HG03060 (cell line): ENCODE data around the gene SYT7.

Experiments
- ATAC-seq: cut with Tn5 transposase; IDR thresholded peaks from one replicate; pipeline ENCODE4 v1.9.1; 2021; ENCODE audit warnings: low read depth, moderate number of reproducible peaks; ENCODE audit not compliant: unreplicated experiment

The SYT7 gene

DNA sequence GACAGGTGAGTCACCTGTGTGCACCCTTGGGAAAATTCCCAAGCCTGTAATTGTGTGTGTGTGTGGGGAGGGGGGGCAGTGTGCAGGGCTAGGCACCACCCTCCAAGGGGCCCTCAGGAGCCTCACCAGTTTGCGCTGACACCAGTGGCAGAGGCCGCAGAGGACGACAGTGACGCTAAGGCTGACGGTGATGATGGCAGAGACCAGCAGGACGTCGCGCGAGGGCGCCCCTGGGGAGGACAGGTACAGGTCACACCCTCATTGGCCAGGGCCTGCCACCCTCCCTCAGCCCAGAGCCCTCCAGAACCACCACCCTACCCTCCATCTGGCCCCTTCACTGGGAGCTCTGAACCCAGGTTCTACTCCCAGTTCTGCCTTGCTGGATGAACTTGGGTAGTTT, 24.9 kb downstream of the SYT7 start:
- ATAC-seq: no peak

DNA sequence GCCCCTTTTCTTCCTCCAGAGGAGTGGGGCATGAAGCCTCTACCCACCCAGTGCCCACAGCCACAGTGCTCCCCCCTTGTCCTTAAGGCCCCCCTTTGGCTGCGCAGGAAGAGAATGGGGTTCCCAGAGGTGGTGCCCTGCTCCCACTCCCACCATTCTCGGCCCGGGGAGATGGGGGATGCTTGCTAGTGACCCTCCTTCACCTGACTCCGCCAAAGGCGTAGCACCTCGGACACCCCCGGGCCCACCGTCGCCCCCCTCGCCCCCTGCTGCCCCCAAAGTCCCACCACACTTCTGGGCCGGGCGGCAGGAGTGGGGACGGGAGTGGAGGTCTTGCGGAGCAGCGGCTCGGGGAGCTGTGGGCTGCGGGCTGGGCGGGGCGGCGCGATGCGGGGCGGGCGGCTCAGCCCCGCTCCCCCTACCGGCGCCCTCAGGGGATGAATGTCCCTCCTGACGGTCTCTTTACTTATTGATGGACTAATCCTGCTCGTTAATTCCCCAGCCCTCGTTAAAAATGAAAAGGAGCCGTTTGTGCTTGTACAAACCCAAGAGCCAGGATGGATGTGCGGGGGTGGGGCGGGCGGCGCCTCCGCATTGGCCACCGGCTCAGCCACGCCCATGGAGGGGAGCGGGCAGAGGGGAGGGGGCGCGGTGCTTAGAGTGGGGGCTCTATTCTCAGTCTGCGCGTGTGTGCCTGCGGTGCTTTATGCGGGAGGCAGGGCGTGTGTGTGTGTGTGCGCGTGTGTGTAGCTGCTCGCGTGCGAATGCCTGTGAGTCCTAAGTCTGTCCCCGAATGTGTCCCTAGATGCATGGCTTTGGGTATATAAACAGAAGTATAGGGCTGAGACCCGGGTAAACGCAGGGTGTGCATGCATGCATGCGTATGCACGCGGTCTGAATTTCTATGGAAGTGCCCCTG, 25.6 kb downstream of the SYT7 start:
- ATAC-seq: no peak

DNA sequence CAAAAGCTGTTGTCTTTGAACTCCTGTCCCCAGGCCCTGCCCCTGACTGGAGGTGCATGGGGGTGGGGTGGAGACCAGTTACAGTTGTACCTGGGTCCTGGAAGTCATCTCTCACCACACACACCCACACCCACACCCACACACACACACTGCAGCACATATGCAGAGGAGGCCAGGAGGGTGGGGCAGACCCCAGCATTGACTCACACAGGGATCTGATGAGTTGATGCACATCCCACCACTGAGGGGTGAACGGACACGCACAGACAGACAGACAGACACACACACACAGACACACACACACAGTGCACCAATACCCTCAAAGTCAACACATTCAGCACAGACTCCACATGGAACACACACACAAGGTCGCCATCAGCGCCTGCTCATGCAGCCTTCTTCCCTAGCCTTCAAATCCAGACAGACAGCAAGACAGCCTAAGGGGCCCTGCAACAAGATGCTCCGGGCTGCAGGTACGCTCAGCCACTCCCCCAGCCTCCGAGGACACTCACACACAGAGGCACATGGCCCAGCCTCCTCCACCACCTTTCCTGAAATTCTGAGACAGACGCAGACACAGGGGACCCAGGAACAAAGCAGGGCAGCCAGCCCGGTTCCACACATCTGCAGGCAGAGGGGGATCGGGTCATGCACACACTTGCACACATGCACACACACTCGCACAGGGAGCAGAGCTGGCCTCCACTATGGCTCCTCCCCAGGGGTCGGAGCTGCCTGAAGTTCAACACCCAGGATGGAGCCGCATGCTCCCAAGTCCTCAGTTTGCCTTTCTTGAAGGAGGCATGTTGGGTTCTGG, 26.5 kb downstream of the SYT7 start:
- no peak for ATAC-seq

DNA sequence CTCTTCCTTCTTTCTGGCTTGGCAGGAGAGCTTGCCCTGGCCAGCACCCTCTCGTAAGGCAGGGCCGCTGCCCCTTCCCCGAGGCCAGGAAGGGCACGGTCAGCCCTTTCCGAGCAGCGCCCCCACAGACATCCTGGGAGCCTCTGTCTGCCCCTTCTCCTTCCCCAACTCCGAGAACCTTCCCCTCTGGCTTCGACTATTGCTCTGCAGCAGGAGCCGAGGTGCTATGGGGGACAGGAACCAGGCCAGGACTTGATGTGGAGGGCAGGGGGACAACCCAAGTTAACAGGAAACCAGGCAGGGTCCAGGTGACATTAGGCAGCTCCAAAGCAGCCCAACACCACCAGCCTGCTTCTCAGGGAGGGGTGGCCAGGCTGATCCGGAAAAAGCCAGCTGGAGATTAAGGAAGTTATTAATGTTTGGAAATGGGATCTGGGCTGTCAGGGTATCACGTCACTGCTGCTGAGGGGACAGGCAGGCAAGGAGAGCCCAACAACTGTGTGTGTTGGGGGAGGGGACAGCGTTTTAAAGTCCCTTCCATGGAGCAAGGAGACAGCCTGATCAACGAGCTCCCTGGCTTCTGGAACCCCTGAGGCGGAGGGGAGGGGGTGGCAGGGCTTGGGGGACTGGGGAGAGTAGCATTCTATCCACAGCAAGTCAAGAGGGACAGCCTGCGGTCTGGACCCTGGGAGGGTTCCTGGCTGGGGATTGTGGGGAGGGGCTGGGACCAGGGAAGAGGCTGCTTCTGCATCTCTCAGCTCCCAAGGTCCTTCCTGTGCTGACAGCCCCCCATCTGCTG, 27.3 kb downstream of the SYT7 start:
- ATAC-seq: no peak

DNA sequence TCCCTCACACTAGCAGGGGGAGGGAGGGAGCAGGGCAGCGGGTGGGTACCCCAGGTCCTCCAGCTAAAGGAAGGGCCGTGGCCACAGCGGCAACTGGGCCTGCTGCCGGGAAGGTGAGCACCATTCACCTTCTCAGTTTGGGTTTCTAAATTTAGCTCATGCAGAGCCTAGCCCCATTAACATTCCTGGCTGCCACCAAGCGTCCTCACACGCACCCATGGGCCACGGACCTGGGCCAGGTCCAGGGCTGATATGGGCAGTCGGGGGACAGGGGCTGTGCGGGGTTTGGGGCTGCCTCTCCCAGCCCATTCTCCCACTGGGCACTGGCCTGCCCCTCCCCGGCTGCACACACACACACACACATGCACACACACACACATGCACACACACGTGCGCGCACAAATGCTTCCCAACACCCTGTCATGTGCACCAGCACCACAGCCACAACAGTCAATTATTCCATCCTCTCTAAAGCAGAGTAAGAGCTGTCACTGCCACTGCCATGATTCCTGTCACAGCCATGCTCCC, 28.7 kb downstream of the SYT7 start:
- no peak for ATAC-seq

DNA sequence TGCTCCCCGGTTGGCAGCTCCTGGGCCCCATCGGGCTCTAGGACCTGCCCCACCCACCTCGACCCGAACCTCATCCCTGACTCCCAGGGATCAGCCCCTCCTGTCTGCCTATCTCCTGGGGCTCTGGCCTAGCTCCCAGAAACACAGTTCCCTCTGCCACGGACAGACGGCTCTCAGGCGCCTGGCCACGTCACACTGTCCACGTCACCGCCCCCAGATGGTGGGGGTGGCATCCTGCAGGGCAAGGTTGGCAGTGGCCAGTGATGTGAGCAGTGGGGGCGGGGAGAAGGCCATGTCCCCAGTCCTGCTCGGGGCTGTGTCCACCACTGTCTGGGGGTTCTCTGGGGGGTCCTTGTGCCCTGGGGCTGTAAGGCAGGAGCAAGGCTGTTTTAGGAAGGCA, 29.2 kb downstream of the SYT7 start:
- no peak for ATAC-seq

DNA sequence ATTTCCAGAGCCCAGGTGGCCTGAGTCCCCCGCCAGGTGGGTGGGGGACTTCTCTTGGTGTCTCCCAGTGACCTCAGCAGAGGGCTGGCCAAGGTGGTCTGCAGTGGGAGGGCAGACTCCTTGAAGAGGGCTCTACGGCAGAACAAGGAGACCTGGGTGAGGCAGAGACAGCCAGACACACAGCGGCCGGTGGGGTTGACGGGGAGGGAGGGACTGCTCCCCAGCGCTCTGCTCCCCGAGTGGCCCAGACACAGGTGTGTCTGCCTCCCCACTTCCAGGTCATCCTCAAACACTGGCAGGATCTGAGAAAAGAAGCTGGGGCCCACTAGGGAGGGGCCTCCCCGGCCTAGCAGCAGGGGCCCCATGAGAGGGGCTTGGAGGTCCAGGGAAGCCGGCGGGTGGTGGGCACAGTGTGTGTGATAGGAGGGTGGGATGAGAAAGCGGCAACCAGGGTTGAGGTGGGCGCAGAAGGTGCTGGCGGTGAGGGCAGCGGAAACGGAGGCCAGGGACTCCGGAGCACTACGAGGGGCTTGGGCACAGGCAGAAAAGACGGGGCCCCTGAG, 30.1 kb downstream of the SYT7 start:
- ATAC-seq: no peak

DNA sequence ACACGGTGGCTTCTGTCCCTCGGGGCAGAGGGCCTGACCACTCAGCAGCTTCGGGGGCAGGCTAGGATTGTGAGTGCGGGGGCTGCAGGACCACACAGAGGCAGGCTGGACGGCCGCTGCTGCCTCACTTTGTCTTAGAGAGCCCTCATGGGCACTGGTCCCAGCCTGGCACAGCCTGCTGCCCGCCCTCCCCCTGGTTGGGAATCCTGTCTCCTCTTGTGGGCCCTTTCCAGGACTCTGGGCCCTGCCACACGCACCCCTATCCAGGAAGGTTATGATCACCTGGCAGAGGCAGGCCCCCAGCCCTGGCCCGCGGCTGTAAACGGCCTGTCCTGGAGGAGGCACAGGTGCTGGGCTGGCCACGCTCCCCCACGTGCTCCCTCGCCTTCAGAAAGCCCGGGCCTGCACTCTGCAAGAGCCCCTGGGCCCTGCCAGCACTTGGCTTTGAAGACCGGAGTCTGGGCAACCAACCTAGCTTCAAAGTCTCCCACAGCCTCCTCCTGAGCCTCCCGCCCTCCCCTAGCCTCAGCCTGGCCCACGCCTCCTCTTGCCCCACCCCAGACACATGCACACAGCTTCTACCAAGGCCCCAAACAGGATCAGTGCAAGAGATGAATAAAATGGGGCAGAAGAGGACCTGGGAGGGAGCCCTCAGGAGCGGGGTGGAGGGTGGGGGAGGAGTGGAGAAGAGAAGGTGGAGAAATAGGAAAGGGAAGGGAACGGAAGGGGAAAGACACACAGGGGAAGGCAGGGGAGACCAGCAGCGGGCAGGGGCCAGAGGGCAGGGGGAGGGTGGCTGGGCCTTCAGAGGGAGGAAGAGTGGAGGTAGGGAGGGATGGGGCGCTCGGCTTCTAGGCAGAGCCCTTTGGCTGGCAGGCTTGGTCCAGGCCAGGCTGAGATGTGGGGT, 31.0 kb downstream of the SYT7 start:
- no peak for ATAC-seq

DNA sequence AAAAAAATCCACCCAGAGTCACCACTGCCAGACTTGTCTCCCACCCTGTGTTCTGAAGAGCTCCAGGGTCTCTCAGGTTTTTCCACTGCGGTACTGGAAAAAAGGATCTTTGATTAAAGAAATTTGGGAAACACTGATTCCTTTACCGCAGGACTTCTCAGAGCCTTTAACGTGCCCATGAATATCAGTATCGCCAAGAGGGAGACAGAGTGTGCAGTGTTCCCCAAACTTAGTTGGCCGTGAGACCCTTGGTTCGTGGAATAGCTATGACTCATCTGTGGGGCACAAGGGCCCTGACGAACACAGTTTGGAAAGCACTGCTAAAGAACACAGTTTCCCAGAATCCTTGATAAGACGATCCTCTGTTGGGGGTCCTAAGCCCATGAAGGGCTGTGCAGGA, 31.7 kb downstream of the SYT7 start:
- ATAC-seq: no peak

DNA sequence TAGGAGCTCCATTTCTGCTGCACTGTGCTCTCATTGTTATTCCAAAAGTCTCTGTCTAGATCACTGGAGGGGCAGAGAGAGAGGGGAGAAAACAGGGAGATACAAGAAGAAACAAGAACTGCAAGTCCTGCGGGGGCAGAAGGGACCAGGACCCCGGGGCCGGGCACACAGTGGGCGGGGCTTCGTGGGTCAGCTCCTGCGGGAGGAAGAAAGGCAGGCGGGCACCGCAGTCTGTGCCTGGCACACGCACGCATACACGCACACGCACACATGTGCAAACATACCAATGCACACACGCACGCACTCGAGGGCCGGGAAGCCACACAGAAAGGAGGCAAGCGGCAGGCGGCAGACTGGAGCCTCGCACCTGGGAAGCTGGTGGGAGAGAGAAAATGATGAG, 33.6 kb downstream of the SYT7 start:
- no peak for ATAC-seq

DNA sequence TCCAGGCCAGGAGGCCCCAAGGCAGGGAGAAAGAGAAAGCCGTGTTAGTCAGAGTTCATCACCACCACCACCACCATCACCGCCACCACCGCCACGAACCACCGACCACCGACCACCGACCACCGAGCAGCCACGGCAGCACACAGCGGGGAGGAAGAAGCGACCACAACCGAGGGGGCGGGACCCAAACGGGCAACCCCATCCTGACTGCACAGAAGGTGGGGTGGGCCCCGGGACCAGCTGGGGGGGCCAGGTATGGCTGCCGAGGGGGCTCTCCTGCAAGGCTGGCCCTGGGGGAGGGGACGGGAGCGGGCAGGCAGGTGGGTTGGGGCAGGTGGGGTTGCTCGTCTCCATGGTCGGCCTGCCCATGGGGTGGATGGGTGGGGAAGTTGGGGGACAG, 34.2 kb downstream of the SYT7 start:
- no peak for ATAC-seq

DNA sequence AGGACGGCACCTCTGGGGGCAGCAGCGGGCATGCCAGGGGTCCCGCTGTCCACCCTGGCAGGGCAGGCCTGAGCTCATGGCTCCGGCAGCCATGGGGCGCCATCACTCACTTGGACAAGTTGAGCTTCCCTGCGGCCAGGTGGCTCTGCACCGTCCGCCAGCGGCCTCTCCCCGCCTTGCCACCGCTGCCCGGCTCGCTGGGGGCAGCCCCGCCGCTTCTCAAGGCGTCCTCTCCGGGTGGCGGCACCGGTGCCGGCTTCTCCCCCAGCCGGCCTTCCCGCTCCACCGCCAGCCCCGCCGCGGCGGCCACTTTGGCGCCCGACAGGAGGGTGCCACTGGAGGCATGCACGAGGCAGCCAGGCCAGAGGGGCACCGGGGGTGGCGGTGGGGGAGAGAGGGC, 35.0 kb downstream of the SYT7 start:
- no peak for ATAC-seq

DNA sequence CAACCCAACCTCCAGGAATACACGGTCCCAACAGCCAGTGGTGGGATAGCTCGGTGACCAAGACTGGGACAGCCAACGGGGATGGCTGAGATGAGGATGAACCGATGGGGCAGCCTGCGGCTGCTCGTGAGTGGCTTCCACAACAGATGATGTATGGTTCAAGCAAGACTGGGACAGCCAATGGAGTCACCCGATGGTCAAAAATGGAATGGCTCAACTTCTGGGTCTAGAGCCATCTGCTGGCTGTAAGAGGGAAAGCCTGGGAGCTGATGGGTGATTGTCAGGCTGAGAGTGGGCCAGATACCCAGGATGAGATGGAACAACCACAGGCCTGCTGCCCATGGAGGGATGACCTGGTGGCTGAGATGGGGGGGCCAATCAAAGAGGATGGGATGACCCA, 35.5 kb downstream of the SYT7 start:
- no peak for ATAC-seq

DNA sequence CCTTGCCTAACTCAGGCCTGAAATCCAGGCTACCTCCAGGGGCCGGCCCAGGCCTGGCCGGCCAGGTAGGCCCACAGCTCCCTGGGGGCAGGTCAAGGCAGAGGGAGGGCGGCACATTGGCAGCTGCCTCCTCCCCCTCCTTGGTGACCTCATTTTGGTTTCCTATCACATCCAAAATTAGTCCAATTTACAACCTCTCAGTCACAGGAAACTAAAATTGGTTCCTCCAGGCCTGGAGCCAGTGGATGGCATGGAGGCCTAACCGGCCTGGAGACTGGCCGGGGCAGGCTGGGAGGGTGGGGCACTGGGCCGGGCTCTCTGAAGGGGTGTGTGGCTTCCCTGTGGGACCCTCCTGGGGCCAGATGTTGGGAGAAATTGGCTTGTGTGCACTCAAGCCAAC, 36.4 kb downstream of the SYT7 start:
- no peak for ATAC-seq

DNA sequence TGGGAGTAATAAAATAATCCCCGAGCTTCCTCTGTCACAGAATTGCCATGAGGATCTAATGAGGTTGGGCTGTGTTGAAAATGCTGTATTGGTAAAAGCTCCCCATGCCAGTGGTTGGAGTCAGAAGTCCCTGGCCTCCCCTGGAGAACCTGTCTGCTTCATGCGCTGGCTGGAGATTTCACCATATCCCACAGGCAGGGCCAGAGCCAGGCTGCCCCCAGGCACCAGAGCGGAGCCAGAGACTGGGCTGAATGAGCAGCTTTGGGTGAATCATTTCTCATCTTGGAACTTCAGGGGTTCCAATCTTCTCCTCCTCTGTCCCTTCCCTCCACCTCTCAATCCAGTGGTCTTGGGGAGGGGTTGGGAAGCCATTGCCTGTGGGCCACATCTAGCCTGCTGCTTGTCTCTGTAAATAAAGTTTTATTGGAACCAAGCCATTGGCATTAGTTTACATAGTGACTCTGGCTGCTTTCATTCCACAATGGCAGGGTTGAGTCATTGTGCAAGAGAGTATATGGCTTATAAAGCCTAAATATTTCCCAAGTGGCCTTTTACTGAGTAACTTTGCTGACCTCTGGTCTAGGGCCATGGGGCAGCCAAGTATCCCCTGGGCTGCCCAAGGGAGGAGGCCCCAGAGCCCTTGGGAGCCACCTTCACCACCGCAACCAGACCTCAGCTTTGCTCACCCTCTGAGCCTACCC, 37.1 kb downstream of the SYT7 start:
- ATAC-seq: no peak

DNA sequence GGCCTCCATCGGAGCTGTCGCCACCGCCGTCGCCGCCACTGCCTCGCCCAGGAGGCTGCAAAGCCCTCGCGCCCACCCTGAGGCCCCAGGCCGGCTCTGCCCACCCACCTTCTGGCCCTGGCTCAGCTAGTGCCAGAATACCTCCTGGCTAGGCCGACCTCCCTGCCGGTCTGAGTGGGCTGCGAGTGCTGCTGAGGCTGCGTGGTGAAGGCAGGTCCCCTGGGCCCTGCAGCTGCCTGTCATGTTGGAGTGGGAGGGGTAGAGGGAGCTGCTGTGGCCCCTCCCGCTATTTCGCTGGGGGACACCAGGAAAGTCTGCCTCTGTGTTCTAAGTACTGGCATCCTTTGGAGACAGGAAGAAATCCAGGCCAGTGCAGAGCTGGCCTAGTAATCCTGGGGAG, 38.2 kb downstream of the SYT7 start:
- no peak for ATAC-seq

DNA sequence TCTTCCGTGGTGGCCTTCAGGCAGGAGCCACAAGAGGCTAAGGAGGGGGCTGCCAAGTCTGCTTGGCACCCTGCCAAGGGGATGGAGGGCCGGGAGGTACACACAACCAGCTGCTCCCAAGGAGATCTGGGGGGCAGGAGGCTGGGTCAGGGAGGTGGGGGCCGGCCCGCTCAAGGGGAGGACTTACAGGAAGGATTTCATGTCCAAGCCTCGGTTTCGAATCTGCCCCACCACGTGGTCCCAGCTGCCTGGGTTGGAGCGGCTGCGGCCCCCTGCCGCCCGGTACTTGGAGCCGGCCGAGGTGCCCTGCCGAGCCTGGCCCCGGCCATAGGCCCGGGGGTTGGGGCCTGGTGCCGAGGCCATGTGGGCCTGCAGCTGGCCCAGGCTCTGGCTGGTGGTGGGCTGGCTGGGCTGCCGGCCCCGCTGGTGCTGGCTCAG, 38.8 kb downstream of the SYT7 start:
- ATAC-seq: no peak

DNA sequence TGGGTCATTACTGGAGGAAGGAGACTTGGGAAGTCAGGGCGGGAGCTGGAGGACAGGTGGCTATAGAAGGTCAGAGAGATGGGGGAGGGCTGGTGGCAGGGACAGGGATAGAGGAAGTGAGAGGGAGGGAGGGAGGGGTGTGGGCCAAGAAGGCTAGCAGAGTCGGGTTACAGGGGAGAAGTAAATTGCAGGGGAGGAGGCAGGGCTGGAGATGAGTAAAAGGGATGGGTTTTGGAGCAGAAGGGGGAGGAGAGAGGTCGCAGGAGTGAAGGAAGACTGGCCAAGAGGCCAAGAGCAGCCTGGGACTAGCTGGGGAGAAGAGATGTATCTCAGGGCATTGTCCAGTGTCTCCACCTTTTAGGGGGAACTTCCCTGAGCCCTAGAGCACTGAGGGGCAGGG, 39.3 kb downstream of the SYT7 start:
- ATAC-seq: no peak

DNA sequence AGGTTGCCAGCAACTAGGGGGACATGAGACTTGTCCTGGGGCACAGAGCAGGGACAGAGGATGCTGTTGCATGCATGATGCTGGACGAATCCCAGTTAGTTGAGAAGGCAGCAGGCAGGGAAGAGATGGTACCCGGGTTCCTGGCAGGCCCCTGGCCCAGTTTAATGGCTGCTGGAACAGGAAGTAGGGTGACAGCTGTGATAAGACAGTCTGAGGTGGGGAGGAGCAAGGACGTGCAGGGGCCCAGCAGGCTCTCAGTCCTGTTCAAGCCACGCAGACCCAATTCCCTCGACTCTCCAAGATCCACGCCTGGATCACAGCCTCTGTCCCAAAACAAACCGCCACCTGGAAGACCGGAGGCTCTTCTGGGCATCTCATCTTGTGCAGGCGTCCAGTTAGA, 40.3 kb downstream of the SYT7 start:
- no peak for ATAC-seq
